ENCODE results near the gene IL16. TPM values are rescaled to one million over a fixed set of nuclear protein-coding genes. Genes with fewer than 3 reads are reported as not detected.

IL16 gene
- total and polyA plus RNA-seq, 5 donors, result 3.1 to 5.1 (median 4.7) TPM

DNA sequence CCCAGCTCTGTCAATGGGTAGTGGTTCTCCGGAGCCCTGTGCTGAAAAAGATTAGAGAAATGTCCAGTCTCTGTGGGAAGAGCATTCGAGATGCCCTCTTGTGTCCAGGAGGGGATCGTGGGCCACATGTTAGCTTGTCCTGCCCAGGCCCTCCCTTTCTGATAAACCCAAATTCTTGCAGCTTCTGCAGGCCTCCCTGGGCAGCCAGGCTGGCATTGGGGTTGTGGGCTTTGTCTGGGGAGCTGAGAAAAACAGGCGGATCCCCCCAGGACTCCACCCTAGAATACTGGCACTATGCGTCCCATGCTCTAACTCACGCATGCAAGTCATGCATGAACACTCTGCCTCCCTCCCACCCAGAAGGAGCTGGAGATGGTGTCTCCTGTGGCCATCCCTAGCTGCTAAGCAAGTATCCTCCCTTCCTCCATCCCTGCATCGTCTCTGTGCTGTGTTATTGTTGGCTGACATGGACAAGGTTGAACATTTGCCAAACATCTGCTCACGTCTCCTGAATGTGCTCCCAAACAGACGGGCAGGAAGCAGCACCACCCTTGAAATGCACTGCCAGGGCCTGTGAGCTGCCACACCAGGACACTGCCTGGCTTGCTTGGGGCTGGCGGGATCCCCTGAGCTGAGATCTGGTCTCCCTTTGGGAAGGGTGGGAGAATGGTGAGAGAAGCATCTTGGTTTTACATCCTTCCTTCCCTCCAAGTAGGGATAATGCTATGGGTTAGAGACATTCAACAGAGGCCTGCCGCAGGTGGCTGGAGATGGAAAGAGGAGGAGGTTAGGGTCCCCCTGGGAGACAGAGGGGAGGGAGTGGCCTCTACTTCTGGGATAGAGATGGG lies 36.1 kb upstream of the IL16 start:
- DNase-seq, result peak; percentile 60 to 84 (median 76)
- Histone ChIP-seq H3K27ac (ENCODE audit: low read length) (no peak overlapping the region), H3K9me3 (ENCODE audit: control insufficient read depth, low read length) (no peaks in the 10 kb centered on the region), H3K4me1 (ENCODE audit: control insufficient read depth, insufficient read depth, low read length) (peaks cover 15% of the 10 kb centered on the region), H3K4me3 (ENCODE audit: low read length) (no peak overlapping the region), H3K27me3 (ENCODE audit: control insufficient read depth, insufficient read depth) (no peaks in the 10 kb centered on the region)
- intact Hi-C loops (cut with DNase I), result loop anchor here in 1 of 4 donors (10.0 kb wide), 1 partner anchor 104 kb away; no protein-coding TSS in a partner anchor
- ATAC-seq, result peak; percentile 85 to 93
- WGBS, result 33% methylated on average over 11 of the region's 11 CpGs

- intact Hi-C loops (cut with DNase I), result loop anchor here in 1 of 4 donors (10.0 kb wide), 1 partner anchor 104 kb away; no protein-coding TSS in a partner anchor
- Histone ChIP-seq H3K27ac (ENCODE audit: low read length) (no peak overlapping the region), H3K27me3 (ENCODE audit: control insufficient read depth, insufficient read depth) (no peaks in the 10 kb centered on the region), H3K4me1 (ENCODE audit: control insufficient read depth, insufficient read depth, low read length) (peaks cover 15% of the 10 kb centered on the region), H3K9me3 (ENCODE audit: control insufficient read depth, low read length) (no peaks in the 10 kb centered on the region), H3K4me3 (ENCODE audit: low read length) (no peak overlapping the region)
- WGBS, result 41% methylated on average over 4 of the region's 4 CpGs
- ATAC-seq, result peak in 1 of 2 donors; percentile 13
- no peak for DNase-seq
Observed at GRCh38 chr15:81161160-81161673, 35.5 kb upstream of the IL16 start.

DNA sequence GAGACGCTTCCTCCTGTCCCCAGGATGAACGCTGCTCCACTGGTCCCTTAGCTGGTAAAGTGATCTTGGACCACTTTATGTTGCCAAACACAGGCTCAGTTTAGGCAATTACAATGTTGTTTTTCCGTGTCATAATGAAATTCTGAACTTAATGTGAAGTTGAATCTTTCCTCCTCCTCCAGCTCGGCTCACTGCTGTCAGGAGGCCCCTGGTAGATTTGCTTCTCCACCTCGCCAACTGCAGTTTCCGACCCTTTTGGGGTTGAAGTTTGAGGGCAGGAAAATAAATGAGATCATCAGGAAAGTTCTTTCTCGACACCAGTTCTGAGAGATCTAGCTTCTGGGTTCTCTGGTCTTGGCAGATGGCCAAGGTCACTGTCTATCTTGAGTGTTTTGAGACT lies 34.8 kb upstream of the IL16 start:
- whole genome bisulfite sequencing, result 50% methylated on average over 7 of the region's 7 CpGs
- H3K27ac ChIP-seq (ENCODE audit: low read length), result peak overlapping the region; percentile 8
- peak in 1 of 3 donors; percentile 60 for DNase-seq
- H3K9me3 ChIP-seq (ENCODE audit: control insufficient read depth, low read length), result no peaks in the 10 kb centered on the region
- intact Hi-C loops (cut with DNase I), result loop anchor here in 1 of 4 donors (10.0 kb wide), 1 partner anchor 103 kb away; no protein-coding TSS in a partner anchor
- H3K27me3 ChIP-seq (ENCODE audit: control insufficient read depth, insufficient read depth), result no peaks in the 10 kb centered on the region
- no peak overlapping the region for H3K4me3 ChIP-seq (ENCODE audit: low read length)
- ATAC-seq, result no peak
- H3K4me1 ChIP-seq (ENCODE audit: control insufficient read depth, insufficient read depth, low read length), result peaks cover 16% of the 10 kb centered on the region

DNA sequence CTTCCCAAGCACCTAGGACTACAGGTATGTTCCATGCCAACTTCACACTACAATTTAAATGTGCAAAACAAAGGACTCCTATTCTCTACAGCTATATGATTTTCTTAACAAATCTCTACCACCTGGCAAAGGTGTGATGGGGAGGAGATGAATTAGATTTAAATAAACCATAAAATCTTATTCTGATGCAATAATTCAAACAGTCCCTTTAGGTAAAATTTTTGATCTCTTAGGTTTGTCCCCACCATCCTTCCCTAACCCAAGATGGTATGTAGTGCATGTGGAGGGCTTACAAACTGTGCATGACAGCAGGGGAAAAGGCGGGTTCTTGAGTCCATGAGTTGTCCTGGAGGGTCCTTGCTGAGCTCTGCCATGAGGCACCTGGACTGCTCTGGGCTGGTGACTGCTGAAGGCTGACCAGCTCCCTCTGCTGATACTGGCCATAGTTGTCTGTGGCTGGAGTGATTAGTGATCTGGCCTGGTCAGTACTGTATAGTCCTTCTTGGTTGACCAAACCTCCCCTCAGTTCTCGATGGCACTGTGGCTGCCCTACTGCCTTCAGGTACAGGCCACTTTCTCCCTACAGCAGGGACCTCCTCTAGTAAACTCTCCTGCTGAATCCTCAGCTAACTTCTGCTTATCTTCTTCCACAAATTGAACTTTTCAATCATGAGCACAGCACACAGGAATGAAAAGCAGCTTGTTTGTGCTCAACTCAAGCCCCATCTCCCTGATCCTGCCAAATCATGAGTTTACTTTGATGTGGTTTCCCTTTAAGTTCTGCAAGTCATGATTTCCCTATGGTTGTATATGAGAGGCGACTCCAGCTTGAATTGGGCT lies 32.5 kb upstream of the IL16 start:
- Histone ChIP-seq H3K27me3 (ENCODE audit: control insufficient read depth, insufficient read depth) (no peaks in the 10 kb centered on the region), H3K9me3 (ENCODE audit: control insufficient read depth, low read length) (no peaks in the 10 kb centered on the region), H3K4me3 (ENCODE audit: low read length) (no peak overlapping the region), H3K27ac (ENCODE audit: low read length) (no peak overlapping the region), H3K4me1 (ENCODE audit: control insufficient read depth, insufficient read depth, low read length) (peaks cover 14% of the 10 kb centered on the region)
- DNase-seq (no peak), ATAC-seq (no peak)
- WGBS, result 78% methylated on average over 3 of the region's 3 CpGs
- intact Hi-C loops (cut with DNase I), result loop anchor here in 1 of 4 donors (10.0 kb wide), 1 partner anchor 101 kb away; no protein-coding TSS in a partner anchor

- peaks cover 14% of the 10 kb centered on the region for H3K4me1 ChIP-seq (ENCODE audit: control insufficient read depth, insufficient read depth, low read length)
- intact Hi-C loops (cut with DNase I), result loop anchor here in 1 of 4 donors (10.0 kb wide), 1 partner anchor 99 kb away; no protein-coding TSS in a partner anchor
- 82% methylated on average over 3 of the region's 3 CpGs for WGBS
- ATAC-seq (no peak), DNase-seq (no peak)
- H3K27me3 ChIP-seq (ENCODE audit: control insufficient read depth, insufficient read depth), result no peaks in the 10 kb centered on the region
- no peaks in the 10 kb centered on the region for H3K9me3 ChIP-seq (ENCODE audit: control insufficient read depth, low read length)
- H3K27ac ChIP-seq (ENCODE audit: low read length), result no peak overlapping the region
- no peak overlapping the region for H3K4me3 ChIP-seq (ENCODE audit: low read length)
Observed at GRCh38 chr15:81165535-81165934, 31.1 kb upstream of the IL16 start.

DNA sequence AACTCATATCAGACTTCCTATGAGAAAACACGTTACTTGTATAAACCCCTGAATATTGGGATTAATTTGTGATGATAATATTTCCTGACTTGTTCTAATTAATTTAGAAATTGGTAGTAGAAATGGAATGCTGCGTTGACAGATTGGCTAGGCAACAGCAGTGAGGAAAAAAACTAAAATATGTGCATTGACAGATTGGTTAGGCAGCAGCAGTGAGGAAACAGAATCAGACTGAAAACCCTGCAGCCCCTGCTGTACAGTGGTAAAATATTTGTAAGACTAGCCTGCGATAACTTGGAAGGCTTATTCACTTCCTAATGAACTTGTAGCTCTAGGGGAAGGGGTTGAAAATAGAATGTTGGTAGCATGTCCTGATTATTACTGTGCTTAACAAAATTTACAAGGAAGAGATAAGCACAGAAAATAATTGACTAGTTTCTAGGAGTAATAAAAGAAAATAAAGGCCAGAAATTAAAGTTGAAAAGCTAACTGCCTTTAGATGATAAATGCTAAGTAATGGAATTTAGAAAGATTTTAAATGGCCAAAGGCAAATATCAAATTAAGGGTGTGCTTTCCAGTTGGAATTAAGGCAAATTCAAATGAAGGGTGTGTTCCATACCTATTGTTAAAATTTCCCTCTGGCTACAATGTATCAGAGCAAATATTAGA lies 29.9 kb upstream of the IL16 start:
- 51% methylated on average over 3 of the region's 3 CpGs for WGBS
- intact Hi-C loops (cut with DNase I), result loop anchor here in 1 of 4 donors (10.0 kb wide), 1 partner anchor 98 kb away; no protein-coding TSS in a partner anchor
- no peaks in the 10 kb centered on the region for H3K27me3 ChIP-seq (ENCODE audit: control insufficient read depth, insufficient read depth)
- H3K27ac ChIP-seq (ENCODE audit: low read length), result peak overlapping the region; percentile 80
- DNase-seq (no peak), ATAC-seq (no peak)
- peaks cover 7% of the 10 kb centered on the region for H3K4me1 ChIP-seq (ENCODE audit: control insufficient read depth, insufficient read depth, low read length)
- no peak overlapping the region for H3K4me3 ChIP-seq (ENCODE audit: low read length)
- H3K9me3 ChIP-seq (ENCODE audit: control insufficient read depth, low read length), result no peaks in the 10 kb centered on the region

- no peak overlapping the region for H3K27ac ChIP-seq (ENCODE audit: low read length)
- peaks cover 7% of the 10 kb centered on the region for H3K4me1 ChIP-seq (ENCODE audit: control insufficient read depth, insufficient read depth, low read length)
- no peaks in the 10 kb centered on the region for H3K9me3 ChIP-seq (ENCODE audit: control insufficient read depth, low read length)
- no peak for DNase-seq
- 96% methylated on average over 2 of the region's 2 CpGs for WGBS
- no peak overlapping the region for H3K4me3 ChIP-seq (ENCODE audit: low read length)
- no peaks in the 10 kb centered on the region for H3K27me3 ChIP-seq (ENCODE audit: control insufficient read depth, insufficient read depth)
- no peak for ATAC-seq
- intact Hi-C loops (cut with DNase I), result loop anchor here in 1 of 4 donors (10.0 kb wide), 1 partner anchor 97 kb away; no protein-coding TSS in a partner anchor
Observed at GRCh38 chr15:81168131-81168526, 28.6 kb upstream of the IL16 start.

DNA sequence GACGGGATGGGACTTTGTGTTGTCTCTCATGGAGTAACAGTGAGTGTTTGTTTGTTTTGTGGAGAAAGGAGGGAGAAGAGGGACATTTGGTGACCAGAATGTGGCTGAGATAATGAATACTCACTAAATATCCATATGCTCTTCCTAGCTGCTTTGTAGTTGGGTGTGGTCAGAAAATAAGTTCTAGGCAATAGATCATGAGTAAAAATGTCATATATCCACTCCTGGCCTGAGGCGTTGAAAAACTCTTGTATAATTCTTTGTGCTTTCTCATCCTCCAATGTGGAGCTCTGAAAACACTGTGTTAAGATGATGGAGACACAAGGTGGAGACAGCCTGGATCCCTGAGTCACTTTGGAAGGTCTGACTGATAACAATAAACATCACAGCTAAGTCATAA lies 28.0 kb upstream of the IL16 start:
- 96% methylated on average over 2 of the region's 2 CpGs for WGBS
- ATAC-seq, result no peak
- DNase-seq, result no peak
- H3K4me3 ChIP-seq (ENCODE audit: low read length), result no peak overlapping the region
- intact Hi-C loops (cut with DNase I), result loop anchor here in 1 of 4 donors (10.0 kb wide), 1 partner anchor 96 kb away; no protein-coding TSS in a partner anchor
- H3K27me3 ChIP-seq (ENCODE audit: control insufficient read depth, insufficient read depth), result no peaks in the 10 kb centered on the region
- H3K4me1 ChIP-seq (ENCODE audit: control insufficient read depth, insufficient read depth, low read length), result peaks cover 7% of the 10 kb centered on the region
- H3K27ac ChIP-seq (ENCODE audit: low read length), result no peak overlapping the region
- no peaks in the 10 kb centered on the region for H3K9me3 ChIP-seq (ENCODE audit: control insufficient read depth, low read length)

DNA sequence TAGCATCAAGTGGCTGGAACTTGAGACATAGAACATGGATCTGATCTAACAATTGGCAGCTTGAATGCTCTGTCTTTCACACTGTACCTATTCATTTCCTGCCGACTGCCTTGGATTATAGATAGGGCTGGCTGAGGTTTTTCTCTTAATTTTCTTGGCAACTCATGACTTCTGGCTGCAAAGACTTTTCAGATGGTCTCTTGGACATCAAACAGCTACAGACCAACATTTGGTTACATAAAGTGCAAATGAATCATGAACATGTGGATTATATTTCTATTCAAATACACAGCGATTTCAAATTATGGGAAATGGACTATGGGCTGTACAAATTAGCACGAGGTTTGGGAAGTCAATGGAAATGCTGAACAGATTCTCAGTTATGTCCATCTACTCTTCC lies 26.2 kb upstream of the IL16 start:
- WGBS, result 46% methylated on average over 3 of the region's 3 CpGs
- no peak overlapping the region for H3K4me3 ChIP-seq (ENCODE audit: low read length)
- intact Hi-C loops (cut with DNase I), result no loop called here
- no peak for DNase-seq
- no peaks in the 10 kb centered on the region for H3K9me3 ChIP-seq (ENCODE audit: control insufficient read depth, low read length)
- H3K4me1 ChIP-seq (ENCODE audit: control insufficient read depth, insufficient read depth, low read length), result peaks cover 4% of the 10 kb centered on the region
- no peak overlapping the region for H3K27ac ChIP-seq (ENCODE audit: low read length)
- H3K27me3 ChIP-seq (ENCODE audit: control insufficient read depth, insufficient read depth), result no peaks in the 10 kb centered on the region
- ATAC-seq, result no peak

DNA sequence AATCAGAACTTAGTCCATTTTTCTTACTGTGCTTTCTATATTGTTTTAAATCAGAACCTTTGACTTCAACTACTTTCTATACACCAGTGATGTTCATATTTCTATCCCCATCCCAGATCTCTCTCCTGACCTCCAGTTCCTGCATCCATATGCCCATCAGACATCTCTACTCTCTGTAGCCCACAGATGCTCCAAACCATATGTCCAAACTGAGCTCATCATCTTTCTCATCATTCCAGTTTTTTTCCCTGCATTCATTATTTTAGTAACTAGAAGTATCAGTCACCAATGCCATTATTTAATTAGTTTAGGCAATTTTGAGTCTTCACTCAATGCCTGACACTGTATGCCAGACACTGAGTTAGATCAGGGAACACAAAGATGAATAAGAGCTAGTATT lies 25.4 kb upstream of the IL16 start:
- Histone ChIP-seq H3K27ac (ENCODE audit: low read length) (no peak overlapping the region), H3K4me1 (ENCODE audit: control insufficient read depth, insufficient read depth, low read length) (peaks cover 7% of the 10 kb centered on the region), H3K27me3 (ENCODE audit: control insufficient read depth, insufficient read depth) (no peaks in the 10 kb centered on the region), H3K9me3 (ENCODE audit: control insufficient read depth, low read length) (no peaks in the 10 kb centered on the region), H3K4me3 (ENCODE audit: low read length) (no peak overlapping the region)
- no peak for ATAC-seq
- intact Hi-C loops (cut with DNase I), result no loop called here
- DNase-seq, result no peak
